ENCODE data around the gene NFX1. TPM values are rescaled to one million over a fixed set of nuclear protein-coding genes. Genes with fewer than 3 reads are reported as not detected.

Gene NFX1
- total and polyA plus RNA-seq, 9 donors: 18.5 to 44.5 (median 34.3) TPM

- H3K36me3 ChIP-seq: no peaks in the 10 kb centered on the region
- H3K27ac ChIP-seq: no peak overlapping the region
- intact Hi-C loops (cut with DNase I): no loop called here
- no peak overlapping the region for H3K4me3 ChIP-seq
- no peaks in the 10 kb centered on the region for H3K9me3 ChIP-seq
- no peaks in the 10 kb centered on the region for H3K27me3 ChIP-seq
- no peaks in the 10 kb centered on the region for H3K4me1 ChIP-seq (ENCODE audit: insufficient read depth)
- TF ChIP-seq EP300 (IDR thresholded peaks at IDR 0.05) (no peak), POLR2A (IDR thresholded peaks at IDR 0.05) (no peak), CTCF (IDR thresholded peaks at IDR 0.05) (no peak)
- 90 to 97% (median 94%) methylated on average over 3 of the region's 3 CpGs for WGBS, 3 donors
- DNase-seq: no peak
Observed at GRCh38 chr9:33318225-33318624, 27.9 kb downstream of the NFX1 start.

- Histone ChIP-seq H3K9me3 (no peaks in the 10 kb centered on the region), H3K36me3 (no peaks in the 10 kb centered on the region), H3K4me3 (no peak overlapping the region), H3K27me3 (no peaks in the 10 kb centered on the region), H3K4me1 (ENCODE audit: insufficient read depth) (no peaks in the 10 kb centered on the region), H3K27ac (no peak overlapping the region)
- DNase-seq: no peak
- intact Hi-C loops (cut with DNase I): no loop called here
- 95 to 96% (median 95%) methylated on average over 8 of the region's 8 CpGs for WGBS, 3 donors
- TF ChIP-seq EP300 (IDR thresholded peaks at IDR 0.05) (no peak), POLR2A (IDR thresholded peaks at IDR 0.05) (no peak), CTCF (IDR thresholded peaks at IDR 0.05) (no peak)
Observed at GRCh38 chr9:33318781-33319180, 28.5 kb downstream of the NFX1 start.

- Histone ChIP-seq H3K4me3 (no peak overlapping the region), H3K9me3 (no peaks in the 10 kb centered on the region), H3K4me1 (ENCODE audit: insufficient read depth) (no peaks in the 10 kb centered on the region), H3K36me3 (no peaks in the 10 kb centered on the region), H3K27ac (no peak overlapping the region), H3K27me3 (no peaks in the 10 kb centered on the region)
- no peak for TF ChIP-seq POLR2A (IDR thresholded peaks at IDR 0.05)
- TF ChIP-seq CTCF (IDR thresholded peaks at IDR 0.05): no peak
- no peak for TF ChIP-seq EP300 (IDR thresholded peaks at IDR 0.05)
- WGBS, 3 donors: 55 to 79% (median 75%) methylated on average over 1 of the region's 1 CpG
- no peak for DNase-seq
- intact Hi-C loops (cut with DNase I): no loop called here
Observed at GRCh38 chr9:33320230-33320567, 29.9 kb downstream of the NFX1 start.

DNA sequence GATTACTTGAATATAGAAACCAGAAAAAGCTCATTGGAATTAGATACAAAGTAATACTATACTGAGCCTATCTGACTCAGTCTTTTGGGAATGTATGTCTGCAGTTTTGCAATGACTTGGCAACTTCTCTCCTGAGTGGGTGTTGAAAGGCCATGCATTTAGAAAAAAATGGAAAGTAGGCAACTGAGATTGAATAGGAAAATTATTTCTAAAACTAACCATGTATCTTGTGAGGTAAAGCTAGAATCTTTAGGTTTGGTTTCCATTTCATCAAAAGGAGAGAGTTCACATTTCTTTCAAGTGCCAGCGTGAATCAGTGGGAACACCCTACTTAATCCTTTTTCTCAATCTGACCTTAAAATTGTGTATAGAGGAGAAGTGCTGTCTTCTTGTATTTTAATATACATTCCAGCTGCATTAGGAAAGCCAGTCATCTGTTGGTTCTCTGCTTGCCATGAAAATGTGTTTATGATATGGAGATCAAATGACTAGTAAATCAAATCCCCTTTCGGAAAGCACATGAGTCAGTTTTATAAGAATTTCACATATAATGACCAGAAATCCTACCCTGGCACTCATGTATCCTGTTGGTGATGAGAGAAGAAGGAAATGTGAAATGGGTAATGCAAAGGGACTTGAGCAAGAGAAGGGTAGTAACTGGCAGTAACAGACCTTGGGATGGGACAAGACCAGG, 30.4 kb downstream of the NFX1 start:
- Histone ChIP-seq H3K36me3 (no peaks in the 10 kb centered on the region), H3K4me3 (no peak overlapping the region), H3K9me3 (no peaks in the 10 kb centered on the region), H3K27me3 (no peaks in the 10 kb centered on the region), H3K4me1 (ENCODE audit: insufficient read depth) (no peaks in the 10 kb centered on the region), H3K27ac (no peak overlapping the region)
- intact Hi-C loops (cut with DNase I): no loop called here
- no peak for TF ChIP-seq POLR2A (IDR thresholded peaks at IDR 0.05)
- no peak for TF ChIP-seq EP300 (IDR thresholded peaks at IDR 0.05)
- TF ChIP-seq CTCF (IDR thresholded peaks at IDR 0.05): no peak
- WGBS, 3 donors: 69 to 86% (median 79%) methylated on average over 2 of the region's 2 CpGs
- no peak for DNase-seq
